Cerebellar cortex (tissue), 1 donor: ENCODE results near the gene MINDY2.
"Not testable (repeated sequence)": the region's sequence is repeated elsewhere in the genome, so short reads cannot be mapped to it uniquely, and the experiment has no call there.

Experiments used
- DNase-seq: peaks from one replicate; pipeline ENCODE4 v3.0.0-alpha.2; 2015; ENCODE audit warnings: low spot score

MINDY2 gene

DNA sequence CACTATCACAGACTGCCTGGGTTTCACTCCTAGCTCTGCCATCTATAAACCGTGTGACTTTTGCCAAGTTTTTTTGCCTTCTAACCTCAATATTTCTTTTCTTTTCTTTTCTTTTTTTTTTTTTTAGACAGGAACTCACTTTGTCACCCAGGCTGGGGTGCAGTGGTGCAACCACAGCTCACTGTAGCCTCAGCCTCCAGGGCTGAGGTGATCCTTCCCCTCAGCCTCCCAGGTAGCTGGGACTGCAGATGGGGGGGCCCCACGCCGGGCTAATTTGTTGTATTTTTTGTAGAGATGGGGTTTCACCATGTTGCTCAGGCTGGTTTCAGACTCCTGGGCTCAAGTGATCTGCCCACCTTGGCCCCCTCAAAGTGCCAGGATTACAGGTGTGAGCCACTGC is 18.4 kb upstream of the MINDY2 start:
- DNase-seq = no peak

DNA sequence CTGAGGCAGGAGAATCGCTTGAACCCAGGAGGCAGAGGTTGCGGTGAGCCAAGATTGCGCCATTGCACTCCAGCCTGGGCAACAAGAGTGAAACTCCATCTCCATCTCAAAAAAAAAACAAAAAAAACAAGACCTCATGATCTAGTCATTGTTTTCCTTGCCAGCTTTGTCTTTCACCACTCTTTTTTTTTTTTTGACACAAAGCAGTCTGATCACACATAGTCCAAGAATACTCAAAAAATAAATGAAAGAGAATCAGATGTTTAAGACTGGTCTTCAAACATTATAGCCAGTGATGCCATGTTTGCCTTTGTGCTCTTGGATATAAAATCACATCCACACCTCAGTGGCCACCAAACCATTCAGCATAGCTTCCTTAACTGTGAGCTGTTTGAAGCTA is 15.8 kb upstream of the MINDY2 start:
- no peak for DNase-seq

- peak; percentile 59 for DNase-seq
These were observed 15.1 kb upstream of the MINDY2 start for GRCh38 chr15:58755956-58756355.

GRCh38 chr15:58758141-58758540 is 13.0 kb upstream of the MINDY2 start:
- DNase-seq = peak; percentile 56

GRCh38 chr15:58760385-58761009 is 10.6 kb upstream of the MINDY2 start:
- no peak for DNase-seq

- no peak for DNase-seq
These were observed 10.1 kb upstream of the MINDY2 start for GRCh38 chr15:58761010-58761388.

GRCh38 chr15:58762285-58762684 is 8.8 kb upstream of the MINDY2 start:
- DNase-seq = no peak

DNA sequence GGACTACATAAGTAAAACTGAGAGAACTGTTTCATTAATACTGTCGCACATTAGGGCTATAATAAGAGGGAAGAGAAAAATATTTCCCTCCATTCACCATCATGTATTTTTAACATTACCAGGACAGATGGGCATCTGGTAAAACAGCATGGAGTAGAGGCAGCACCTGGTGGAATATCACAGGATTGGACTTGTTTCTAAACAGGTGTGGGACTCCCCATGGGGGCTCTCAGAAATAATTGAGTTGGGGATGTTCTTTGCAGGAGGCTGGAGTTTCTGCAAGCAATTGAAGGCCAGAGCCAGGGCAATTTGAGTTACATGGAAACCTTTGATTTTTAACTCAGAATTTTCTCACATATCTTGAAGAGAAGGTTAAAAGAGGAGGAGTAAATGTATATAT is 8.4 kb upstream of the MINDY2 start:
- peak; percentile 96 for DNase-seq

GRCh38 chr15:58764468-58764867 is 6.6 kb upstream of the MINDY2 start:
- DNase-seq = no peak

GRCh38 chr15:58766290-58766689 is 4.8 kb upstream of the MINDY2 start:
- no peak for DNase-seq

DNA sequence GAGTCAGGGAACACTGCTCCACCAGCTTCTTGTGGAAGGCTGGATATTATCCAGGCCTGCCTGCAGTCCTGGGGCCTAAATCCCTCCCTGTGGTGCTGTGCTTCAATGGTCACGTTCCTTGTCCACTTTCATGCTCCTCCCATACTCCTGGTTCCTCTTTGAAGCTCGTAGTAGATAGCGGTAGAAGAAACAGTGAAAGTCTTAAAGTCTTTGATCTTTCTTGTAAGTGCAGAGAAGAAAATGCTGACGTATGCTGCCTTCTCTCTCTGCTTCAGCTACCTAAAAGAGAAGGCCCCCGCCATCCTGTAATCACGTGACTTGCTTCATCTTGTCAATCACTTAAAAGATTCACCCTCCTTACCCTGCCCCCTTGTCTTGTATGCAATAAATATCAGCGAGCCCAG is 2.5 kb upstream of the MINDY2 start:
- not testable (repeated sequence) for DNase-seq

- DNase-seq = no peak
These were observed 614 bp upstream of the MINDY2 start for GRCh38 chr15:58770519-58770856.

GRCh38 chr15:58771621-58772250 is 634 bp downstream of the MINDY2 start:
- DNase-seq = peak; percentile 73

DNA sequence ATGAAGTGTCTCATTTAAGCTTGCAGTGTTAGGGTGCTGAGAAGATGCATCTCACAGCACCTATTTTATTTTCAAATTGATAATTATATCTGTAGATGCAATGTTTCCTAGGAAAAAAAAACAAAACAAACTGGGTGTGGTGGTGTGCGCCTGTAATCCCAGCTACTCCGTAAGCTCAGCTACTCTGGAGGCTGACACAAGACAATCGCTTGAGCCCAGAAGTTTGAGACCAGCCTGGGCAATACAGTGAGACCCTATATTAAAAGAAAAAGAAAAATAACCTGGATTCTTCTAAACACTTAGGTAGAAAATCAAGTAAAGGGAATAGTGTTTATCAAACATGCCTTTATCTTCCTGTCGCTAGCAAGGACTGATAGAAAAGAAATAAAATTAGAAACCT is 1.9 kb downstream of the MINDY2 start:
- peak; percentile 40 for DNase-seq

GRCh38 chr15:58775402-58775801 is 4.3 kb downstream of the MINDY2 start:
- no peak for DNase-seq

DNA sequence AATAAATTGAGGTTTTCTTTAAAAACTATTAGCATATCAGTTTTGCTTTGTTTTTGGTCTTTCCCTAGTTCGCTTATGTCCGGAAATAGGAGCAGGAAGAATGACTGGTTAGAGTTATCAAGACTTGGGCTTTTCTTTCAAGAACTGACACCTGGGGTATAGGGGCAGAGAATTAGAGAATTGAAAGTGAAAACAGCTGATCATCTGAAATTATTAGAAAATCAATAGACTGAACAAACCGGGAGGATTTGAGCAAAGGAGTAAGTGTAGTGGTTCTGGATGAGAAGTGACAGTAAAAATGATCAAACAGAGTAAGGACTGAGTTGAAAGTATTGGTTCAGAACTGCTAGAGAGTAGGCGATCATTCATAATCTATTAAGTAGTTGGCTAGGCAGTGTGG is 6.0 kb downstream of the MINDY2 start:
- no peak for DNase-seq

DNA sequence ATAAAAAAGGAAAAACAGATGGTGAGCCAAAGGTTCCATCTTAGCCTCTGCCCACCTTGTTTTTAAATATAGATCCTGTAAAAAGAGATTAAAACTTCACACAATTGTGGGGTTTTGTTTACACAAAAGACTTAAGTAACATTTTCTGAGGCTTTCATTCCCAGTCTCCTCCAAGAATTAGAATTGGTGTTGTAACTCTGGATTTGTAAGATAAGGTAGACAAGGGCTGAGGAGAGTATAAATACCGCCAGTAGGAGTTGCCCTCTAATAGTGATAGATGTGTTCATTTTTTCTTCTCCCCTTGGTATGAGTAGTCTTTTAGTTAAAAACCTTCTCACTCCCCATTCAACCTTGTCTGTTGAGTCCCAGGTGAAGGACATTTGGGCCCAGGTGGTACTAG is 8.5 kb downstream of the MINDY2 start:
- no peak for DNase-seq

DNA sequence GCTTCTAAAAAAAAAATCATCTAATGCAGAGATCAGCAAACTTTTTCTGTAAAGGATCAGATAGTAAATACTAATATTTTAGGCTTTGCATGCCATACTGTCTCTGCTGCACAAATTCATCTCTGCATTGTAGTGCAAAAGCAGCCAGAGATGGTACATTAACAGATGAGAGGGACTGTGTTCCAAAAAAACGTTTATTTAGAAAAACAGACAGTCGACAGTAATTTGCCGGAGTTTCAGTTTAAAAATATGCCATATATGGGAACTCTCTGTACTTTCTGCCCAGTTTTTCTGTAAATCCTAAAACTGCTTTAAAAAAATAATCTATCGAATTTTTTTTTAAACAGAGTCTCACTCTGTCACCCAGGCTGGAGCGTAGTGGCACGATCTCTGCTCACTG is 14.3 kb downstream of the MINDY2 start:
- DNase-seq = no peak

- no peak for DNase-seq
These were observed 17.1 kb downstream of the MINDY2 start for GRCh38 chr15:58788056-58788710.

DNA sequence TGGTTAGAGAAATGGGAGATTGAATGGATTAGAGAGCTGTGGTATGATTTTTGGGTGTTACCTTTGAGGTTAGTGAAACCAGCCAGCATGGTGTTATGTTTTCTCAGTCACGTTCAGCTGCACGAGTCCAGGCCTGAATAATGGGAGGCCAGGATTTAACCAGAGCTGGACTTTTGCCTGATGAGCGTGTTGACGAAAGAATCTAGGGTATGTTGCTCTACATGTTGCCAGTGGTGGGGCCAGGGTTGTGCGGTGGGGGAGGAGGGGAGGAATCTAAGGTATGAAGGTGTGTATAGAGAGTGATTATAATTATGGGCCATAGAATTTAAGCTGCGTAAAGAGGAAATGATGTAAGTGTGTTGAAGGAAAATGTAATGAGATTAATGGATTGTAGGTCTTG is 22.8 kb downstream of the MINDY2 start:
- no peak for DNase-seq

DNA sequence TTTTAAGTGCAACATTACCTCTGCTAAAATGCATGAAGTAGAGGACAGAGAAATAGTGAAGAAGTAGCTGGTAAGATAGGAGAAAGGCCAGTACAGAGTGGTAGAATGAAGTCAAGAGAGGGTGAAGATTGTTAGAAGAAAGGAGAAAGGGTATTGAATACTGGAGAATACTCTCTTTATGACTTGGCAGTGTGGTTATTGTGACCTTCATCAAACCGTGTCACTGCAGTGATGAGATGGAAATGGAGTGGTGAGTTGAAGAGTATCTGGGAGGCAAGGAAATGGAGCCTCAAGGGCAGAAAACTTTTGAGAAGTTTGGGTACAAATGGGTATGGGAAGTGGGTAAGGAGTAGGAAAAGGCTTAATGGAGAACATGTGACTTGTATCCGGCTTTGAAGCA is 24.7 kb downstream of the MINDY2 start:
- DNase-seq = no peak

DNA sequence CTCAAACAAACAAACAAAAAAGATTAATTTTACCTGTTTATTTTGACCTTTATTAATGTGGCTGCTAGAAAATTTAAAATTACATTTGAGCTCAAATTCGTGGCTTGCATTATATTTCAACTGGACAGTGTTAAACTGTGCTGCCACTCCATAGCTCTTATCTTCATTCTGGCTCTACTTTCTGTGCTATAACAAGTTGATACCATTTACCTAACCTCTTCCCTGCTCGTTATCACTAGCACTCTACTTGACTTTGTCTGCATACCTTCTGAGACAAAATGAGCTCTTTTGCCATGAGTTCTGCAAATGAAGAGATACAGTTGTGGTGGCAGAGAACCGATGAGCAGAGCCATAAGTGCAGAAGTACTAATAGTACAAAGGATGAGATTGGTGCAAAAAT is 26.4 kb downstream of the MINDY2 start:
- DNase-seq = no peak

- no peak for DNase-seq
These were observed 34.0 kb downstream of the MINDY2 start for GRCh38 chr15:58805095-58805494.

GRCh38 chr15:58823267-58823666 is 52.2 kb downstream of the MINDY2 start:
- not testable (repeated sequence) for DNase-seq
